ENCODE data around the gene GOLGA6L7. TPM values are rescaled to one million over a fixed set of nuclear protein-coding genes. Genes with fewer than 3 reads are reported as not detected.
A peak's percentile ranks its signal among the peaks of the same experiment; 100 is the strongest.
"Not testable (repeated sequence)": the region's sequence is repeated elsewhere in the genome, so short reads cannot be mapped to it uniquely, and the experiment has no call there.

The GOLGA6L7 gene
- total RNA-seq, 1 donor from 2014 or later = not detected

GRCh38 chr15:28890711-28891495, 42.5 kb upstream of the GOLGA6L7 start:
- H3K27ac Mint-ChIP-seq (ENCODE audit: unreplicated experiment) = peak overlapping the region; percentile 51
- H3K4me2 ChIP-seq (ENCODE audit: low read length) = no peak overlapping the region
- H3K4me3 Mint-ChIP-seq (ENCODE audit: unreplicated experiment) = no peak overlapping the region
- H3K9ac ChIP-seq (ENCODE audit: low read length) = no peak overlapping the region
- no peak overlapping the region for H3K27ac ChIP-seq (ENCODE audit: low read depth, low read length)
- peaks cover 10% of the 10 kb centered on the region for H3K4me1 ChIP-seq (ENCODE audit: insufficient read depth, low read length)
- peaks cover 1% of the 10 kb centered on the region for H3K36me3 Mint-ChIP-seq (ENCODE audit: low read depth, unreplicated experiment)
- H3K4me3 ChIP-seq (ENCODE audit: insufficient read depth, low read depth, low read length) = no peak overlapping the region
- no peak for DNase-seq (ENCODE audit: low read depth)
- H3K27me3 ChIP-seq (ENCODE audit: insufficient read depth, low read length) = no peaks in the 10 kb centered on the region
- H3K36me3 ChIP-seq (ENCODE audit: insufficient read depth, low read length) = no peaks in the 10 kb centered on the region
- peaks cover 41% of the 10 kb centered on the region for H4K20me1 ChIP-seq (ENCODE audit: insufficient read depth, low read length)
- peaks cover 48% of the 10 kb centered on the region for H3K79me2 ChIP-seq (ENCODE audit: insufficient read depth, low read length)
- H3K9me3 ChIP-seq (ENCODE audit: insufficient read depth, low read depth, low read length) = no peaks in the 10 kb centered on the region
- TF ChIP-seq EZH2 (IDR thresholded peaks at IDR 0.05; ENCODE audit: insufficient read depth, low read length) = no peak
- no peak for TF ChIP-seq CTCF (IDR thresholded peaks at IDR 0.05; ENCODE audit: insufficient read depth, low read depth, low read length)
- H2AFZ ChIP-seq (ENCODE audit: low read depth, low read length) = no peak overlapping the region
- no peak for FAIRE-seq
- H3K27me3 Mint-ChIP-seq (ENCODE audit: low read depth, unreplicated experiment) = no peaks in the 10 kb centered on the region
- peaks cover 8% of the 10 kb centered on the region for H3K4me1 Mint-ChIP-seq (ENCODE audit: low read depth, unreplicated experiment)
- no peaks in the 10 kb centered on the region for H3K9me3 Mint-ChIP-seq (ENCODE audit: unreplicated experiment)

GRCh38 chr15:28890291-28890690, 41.8 kb upstream of the GOLGA6L7 start:
- Histone ChIP-seq H4K20me1 (ENCODE audit: insufficient read depth, low read length) (peaks cover 41% of the 10 kb centered on the region), H3K79me2 (ENCODE audit: insufficient read depth, low read length) (peaks cover 48% of the 10 kb centered on the region), H3K4me1 (ENCODE audit: insufficient read depth, low read length) (peaks cover 13% of the 10 kb centered on the region)
- not testable (repeated sequence) for H3K4me1 Mint-ChIP-seq (ENCODE audit: low read depth, unreplicated experiment); H3K9ac ChIP-seq (ENCODE audit: low read length); H3K27me3 Mint-ChIP-seq (ENCODE audit: low read depth, unreplicated experiment); H3K4me2 ChIP-seq (ENCODE audit: low read length); H3K4me3 ChIP-seq (ENCODE audit: insufficient read depth, low read depth, low read length); H3K27ac Mint-ChIP-seq (ENCODE audit: unreplicated experiment); H3K4me3 Mint-ChIP-seq (ENCODE audit: unreplicated experiment); FAIRE-seq; H2AFZ ChIP-seq (ENCODE audit: low read depth, low read length); H3K36me3 ChIP-seq (ENCODE audit: insufficient read depth, low read length); H3K9me3 Mint-ChIP-seq (ENCODE audit: unreplicated experiment); H3K27me3 ChIP-seq (ENCODE audit: insufficient read depth, low read length); DNase-seq (ENCODE audit: low read depth); H3K27ac ChIP-seq (ENCODE audit: low read depth, low read length); H3K9me3 ChIP-seq (ENCODE audit: insufficient read depth, low read depth, low read length); H3K36me3 Mint-ChIP-seq (ENCODE audit: low read depth, unreplicated experiment)

GRCh38 chr15:28889871-28890270, 41.4 kb upstream of the GOLGA6L7 start:
- H3K4me3 ChIP-seq (ENCODE audit: insufficient read depth, low read depth, low read length); H3K4me3 Mint-ChIP-seq (ENCODE audit: unreplicated experiment); H3K4me1 Mint-ChIP-seq (ENCODE audit: low read depth, unreplicated experiment); H2AFZ ChIP-seq (ENCODE audit: low read depth, low read length); H3K9me3 ChIP-seq (ENCODE audit: insufficient read depth, low read depth, low read length); H3K36me3 ChIP-seq (ENCODE audit: insufficient read depth, low read length); H3K27ac Mint-ChIP-seq (ENCODE audit: unreplicated experiment); FAIRE-seq; DNase-seq (ENCODE audit: low read depth); H3K4me2 ChIP-seq (ENCODE audit: low read length); H3K9me3 Mint-ChIP-seq (ENCODE audit: unreplicated experiment); H3K9ac ChIP-seq (ENCODE audit: low read length); H3K27me3 ChIP-seq (ENCODE audit: insufficient read depth, low read length); H3K27me3 Mint-ChIP-seq (ENCODE audit: low read depth, unreplicated experiment); H3K36me3 Mint-ChIP-seq (ENCODE audit: low read depth, unreplicated experiment); H3K27ac ChIP-seq (ENCODE audit: low read depth, low read length): not testable (repeated sequence)
- peaks cover 41% of the 10 kb centered on the region for H4K20me1 ChIP-seq (ENCODE audit: insufficient read depth, low read length)
- H3K4me1 ChIP-seq (ENCODE audit: insufficient read depth, low read length) = peaks cover 15% of the 10 kb centered on the region
- H3K79me2 ChIP-seq (ENCODE audit: insufficient read depth, low read length) = peaks cover 48% of the 10 kb centered on the region

Measured in astrocyte (in vitro differentiated cells and primary cell).